CD1c-positive myeloid dendritic cell (primary cell): Measurements from ENCODE around the gene LRRC74A.
A peak's percentile ranks its signal among the peaks of the same experiment; 100 is the strongest.
"Not testable (repeated sequence)": the region's sequence is repeated elsewhere in the genome, so short reads cannot be mapped to it uniquely, and the experiment has no call there.

ENCODE experiments used
- DNase-seq: peaks from one replicate; pipeline ENCODE4 v3.0.0-alpha.2; 2016; ENCODE audit errors: extremely low spot score

The LRRC74A gene

DNA sequence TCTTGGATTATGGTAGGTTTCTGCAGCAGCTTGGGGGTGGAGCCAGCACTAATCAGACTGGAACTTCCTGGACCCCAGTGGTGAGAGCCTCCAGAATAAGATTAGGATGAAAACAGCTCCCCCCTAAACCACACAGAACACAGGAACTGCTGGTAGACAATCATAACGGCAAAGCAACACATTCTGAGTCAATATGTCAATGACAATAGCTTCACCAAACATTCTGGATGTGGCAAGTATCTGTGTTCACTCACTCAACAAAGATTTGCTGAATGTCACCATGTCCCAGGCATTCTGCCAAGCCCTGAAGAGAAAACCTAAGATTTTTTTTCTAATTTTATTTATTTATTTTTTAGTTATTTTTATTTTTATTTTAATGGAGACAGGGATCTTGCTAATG lies 65.2 kb downstream of the LRRC74A start:
- DNase-seq = no peak

DNA sequence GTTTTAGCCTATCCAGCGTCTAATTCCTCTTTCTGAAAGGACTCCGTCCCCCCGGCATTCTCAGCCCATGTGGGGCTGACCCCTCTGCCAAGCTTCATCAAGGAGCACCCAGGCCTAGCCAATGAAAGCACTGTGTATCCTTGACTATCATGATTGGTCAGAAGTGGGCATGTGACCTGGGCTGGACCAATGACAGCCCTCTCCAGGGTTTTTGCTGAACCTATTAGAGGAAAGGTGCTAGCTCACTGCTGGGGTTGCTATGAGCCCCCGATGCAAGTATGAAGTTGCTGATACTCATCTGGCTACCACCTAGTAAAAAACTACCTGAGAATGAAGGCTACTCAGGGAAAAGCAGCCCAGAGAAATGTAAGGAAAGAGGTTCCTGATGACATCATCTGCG lies 68.1 kb downstream of the LRRC74A start:
- DNase-seq = no peak

DNA sequence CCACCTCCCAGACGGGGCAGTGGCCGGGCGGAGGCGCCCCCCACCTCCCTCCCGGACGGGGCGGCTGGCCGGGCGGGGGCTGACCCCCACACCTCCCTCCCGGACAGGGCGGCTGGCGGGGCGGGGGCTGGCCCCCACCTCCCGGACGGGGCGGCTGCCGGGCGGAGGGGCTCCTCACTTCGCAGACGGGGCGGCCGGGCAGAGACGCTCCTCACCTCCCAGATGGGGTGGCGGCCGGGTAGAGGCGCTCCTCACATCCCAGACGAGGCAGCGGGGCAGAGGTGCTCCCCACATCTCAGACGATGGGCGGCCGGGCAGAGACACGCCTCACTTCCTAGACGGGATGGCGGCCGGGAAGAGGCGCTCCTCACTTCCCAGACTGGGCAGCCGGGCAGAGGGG lies 71.8 kb downstream of the LRRC74A start:
- not testable (repeated sequence) for DNase-seq

DNA sequence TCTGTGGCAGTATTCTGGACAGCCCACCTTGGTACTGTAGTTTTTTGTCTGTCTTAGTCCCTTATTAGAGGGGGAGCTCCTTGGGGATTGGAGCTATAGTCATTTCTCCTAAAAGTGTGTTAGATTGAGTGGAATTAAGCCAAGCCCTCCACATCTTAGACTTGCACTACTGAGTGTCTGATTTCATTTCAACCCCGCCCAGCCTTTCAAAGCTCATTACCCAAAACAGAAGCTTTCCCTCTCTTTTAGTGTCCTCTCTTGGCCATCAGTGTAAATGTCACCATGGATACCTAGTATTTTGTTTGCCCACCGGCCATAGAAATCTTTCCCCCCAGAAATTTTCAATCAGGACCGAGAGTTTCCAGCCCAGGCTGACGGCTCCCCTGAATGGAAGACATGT lies 74.5 kb downstream of the LRRC74A start:
- DNase-seq = no peak

DNA sequence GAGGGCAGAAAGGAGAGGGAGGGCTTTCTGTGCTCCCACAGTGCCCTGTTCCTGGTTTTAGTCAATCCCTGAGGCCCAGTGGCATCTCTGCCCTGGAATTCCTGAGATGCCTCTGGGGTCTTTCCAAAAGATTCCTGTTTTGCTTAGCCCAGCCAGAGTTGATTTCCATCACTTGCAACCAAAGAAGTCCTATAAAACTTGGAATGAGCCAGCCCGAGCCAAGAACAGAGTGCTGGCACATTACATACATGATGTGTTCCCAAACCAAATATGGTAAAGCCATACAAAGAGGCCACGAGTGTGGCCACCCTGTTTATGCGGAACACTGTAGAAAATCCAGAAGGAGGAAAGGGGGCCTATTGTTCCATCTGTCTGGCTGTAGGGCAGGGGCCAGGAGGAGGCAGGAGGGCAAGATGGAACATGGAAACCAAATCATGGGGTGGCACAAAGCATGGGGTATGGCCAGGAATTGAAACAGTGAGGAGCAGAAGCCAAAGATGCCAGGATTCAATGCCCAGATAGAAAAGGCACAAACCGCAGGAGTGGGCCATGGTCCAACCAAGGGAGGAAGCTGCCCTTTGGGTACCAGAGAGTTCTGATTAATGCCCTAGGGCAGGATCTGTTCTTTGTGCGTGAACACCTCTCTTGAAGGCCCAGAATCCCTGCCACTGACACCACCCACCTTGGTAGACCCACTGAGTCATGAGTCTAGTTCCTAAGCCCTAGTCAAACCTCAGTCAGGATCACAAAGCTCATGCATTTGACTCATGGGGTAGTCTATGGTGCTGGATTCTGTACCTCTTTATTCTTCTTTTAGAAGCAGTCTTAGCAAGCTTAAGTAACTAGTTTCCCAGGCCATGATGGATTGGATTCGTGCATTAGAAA lies 75.2 kb downstream of the LRRC74A start:
- no peak for DNase-seq

DNA sequence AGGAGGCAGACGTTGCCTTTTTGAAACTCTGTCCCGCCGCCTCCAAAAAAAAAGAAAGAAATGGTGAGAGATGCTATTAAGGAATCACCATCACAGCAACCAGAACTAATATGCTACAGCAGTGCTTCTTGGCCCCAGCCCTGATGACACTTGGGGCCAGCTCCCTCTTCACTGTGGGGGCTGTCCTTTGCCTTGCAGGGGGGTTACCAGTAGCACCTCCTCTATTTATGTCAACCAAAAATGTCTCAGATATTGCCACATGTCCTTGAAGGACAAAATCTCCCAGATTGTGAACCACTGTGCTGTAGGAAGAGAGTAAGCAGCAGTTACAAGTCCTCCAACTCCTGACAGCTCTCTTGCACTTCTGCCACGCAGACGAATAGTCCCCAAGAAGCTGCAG lies 76.4 kb downstream of the LRRC74A start:
- DNase-seq = no peak

DNA sequence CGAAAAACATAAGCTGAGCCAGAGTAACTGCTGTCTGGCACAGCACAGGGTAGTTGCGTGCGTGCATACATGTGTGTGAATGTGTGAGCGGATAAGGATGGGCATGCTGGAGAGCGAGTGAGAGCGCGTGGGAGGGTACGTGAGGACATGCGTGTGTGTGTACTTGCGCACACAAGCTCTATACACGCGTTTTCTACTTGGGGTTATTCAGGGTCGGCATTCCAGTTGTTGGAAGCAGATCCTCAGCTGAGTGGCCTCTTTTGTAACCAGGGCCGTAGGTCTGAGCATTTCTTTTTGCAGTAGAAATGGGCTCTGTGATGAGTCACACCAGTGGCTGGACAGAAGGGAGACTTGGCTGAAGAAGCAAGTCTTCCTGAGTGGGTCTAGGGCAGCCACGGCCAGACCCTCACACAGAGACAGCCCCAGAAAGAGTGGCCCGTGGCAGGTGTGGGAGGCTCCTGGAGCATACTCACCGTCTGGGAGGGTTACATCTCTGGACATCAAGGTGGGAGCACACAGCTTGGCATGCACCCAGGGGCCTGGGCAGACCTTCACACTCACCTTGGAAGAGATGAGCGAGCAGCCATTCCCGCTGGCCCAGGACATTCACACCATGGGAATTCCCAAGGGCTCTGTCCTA lies 78.0 kb downstream of the LRRC74A start:
- DNase-seq = peak; percentile 51

DNA sequence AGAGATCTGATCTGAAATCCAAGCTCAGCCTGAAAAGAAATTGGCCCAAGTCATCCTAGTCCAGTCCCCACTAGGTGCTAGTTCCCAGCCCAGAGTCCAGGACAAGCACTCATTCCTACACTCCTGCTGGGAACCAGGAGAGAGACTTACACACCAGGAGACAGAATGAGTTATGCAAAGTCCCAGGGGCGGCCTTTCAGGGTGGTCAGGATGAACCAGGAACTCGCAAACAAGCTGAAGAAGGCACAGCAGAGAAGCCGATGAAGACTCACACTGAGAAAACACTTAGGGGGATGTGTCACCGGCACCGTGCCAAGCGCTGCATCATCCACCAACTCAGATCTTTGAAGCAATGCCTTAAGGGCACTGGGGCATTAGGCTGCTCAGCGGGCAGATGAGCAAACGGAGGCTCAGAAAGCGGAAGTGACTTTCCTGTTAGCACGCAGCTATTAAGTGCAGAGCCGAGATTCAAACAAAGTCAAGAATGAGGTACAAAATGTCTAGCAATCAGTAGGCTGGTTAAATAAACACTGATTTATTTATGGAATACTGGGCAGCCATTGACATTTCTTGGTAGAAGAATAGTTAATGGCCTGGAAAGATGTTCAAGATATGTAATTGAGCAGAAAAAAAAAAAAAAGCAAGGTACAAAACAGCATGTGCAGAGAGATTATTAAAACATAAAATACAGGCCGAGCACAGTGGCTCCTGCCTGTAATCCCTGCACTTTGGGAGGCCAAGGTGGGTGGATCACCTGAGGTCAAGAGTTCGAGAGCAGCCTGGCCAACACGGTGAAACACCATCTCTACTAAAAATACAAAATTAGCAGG lies 78.7 kb downstream of the LRRC74A start:
- DNase-seq = peak; percentile 97

DNA sequence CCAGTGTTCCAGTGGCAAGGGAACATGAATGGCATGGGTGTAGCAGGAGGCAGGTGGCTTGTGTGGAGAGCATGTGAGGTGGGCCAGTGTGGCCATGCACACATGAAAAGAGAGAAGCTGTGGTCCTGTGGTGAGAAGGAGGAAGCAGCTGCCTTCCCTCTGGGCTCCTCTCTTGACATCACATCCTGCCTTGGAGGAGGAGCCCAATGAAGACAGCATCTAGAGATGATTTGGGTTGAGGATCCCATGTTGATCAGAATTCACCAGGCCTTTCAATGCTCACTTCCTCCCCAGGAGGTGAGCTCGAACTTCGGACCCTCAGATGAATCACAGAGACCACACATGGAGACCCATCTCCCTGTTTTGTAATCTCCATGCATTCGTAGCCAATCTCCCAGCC lies 82.6 kb downstream of the LRRC74A start:
- peak; percentile 83 for DNase-seq

DNA sequence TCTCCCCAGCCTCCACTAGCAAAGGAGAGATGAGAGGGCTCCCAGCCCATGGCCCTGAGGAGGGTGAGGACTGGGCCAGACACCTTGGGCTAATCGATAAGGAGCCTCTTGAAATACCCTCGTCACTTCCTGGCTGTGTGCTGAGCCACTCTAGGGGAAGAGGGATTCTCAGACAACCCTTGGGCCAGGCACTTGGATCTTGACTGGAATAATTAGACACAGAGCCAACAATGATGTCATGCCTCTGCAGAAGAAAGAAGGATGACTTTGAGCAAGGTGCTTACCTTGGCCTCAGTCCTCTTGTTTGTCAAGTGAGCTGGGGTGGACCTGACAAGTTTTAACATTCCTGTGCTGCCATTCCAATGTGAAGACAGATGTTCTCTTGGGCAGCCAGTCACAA lies 83.1 kb downstream of the LRRC74A start:
- no peak for DNase-seq

DNA sequence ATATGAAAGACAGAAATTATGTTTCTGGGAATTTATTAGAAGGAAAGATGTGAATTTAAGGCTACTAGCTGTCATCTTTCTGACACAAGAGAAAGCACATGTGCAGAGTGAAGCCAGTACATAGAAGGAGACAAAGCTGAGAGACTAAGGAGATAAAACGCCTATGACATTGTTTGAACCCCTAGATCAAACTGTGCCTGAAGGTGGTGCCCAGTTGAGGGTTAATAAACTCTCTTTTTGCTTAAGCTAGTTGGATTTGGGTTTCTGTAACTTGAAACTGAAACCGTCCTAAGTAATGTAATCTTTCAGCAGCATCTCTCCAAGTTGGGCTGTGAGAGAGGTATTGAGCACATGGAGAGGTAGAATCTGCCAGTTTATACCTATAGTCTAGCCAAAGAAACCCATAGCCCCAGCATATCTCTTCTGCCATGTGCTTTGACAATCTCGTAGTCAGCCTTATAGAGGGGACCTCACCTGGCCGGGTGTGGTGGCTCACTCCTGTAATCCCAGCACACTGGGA lies 84.2 kb downstream of the LRRC74A start:
- DNase-seq = no peak

DNA sequence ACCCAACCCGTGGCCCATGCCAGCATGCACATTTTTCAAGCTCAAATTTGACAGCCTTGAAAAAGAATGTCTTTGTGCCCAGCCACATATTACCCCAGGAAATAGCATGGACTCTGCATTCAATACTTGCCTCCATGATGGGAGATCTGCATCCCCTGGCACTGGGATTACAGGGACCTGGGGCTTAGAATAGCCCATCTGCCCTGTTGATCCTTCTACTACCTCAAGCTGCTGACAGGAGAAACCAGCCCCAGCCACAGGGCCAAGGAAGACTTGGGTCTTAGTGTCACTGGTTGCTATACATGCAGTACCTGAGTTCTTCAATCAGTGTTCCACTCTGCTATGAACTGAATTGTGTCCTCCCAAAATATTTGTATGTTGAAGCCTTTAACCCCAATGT lies 85.3 kb downstream of the LRRC74A start:
- no peak for DNase-seq

DNA sequence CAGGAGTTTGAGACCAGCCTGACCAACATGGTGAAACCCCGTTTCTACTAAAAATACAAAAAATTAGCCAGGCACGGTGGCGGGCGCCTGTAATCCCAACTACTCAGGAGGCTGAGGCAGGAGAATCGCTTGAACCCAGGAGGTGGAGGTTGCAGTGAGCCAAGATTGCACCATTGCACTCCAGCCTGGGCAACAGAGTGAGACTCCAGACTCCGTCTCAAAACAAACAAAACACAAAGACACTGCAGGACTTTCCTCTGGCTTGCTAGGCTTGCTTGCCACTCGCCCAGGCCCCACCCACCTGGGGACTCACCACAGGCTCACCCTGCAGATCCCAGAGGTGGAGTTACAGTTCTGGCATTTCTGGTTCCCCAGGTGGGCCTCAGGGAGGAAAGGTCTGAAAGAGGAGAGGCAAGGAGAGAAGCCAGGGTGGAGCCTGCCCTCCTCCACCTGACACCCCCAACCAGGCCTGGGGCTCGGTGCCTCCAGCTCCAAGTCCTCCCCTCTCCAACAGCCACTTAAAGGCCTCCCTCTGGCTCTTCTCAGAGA lies 88.4 kb downstream of the LRRC74A start:
- DNase-seq = not testable (repeated sequence)

DNA sequence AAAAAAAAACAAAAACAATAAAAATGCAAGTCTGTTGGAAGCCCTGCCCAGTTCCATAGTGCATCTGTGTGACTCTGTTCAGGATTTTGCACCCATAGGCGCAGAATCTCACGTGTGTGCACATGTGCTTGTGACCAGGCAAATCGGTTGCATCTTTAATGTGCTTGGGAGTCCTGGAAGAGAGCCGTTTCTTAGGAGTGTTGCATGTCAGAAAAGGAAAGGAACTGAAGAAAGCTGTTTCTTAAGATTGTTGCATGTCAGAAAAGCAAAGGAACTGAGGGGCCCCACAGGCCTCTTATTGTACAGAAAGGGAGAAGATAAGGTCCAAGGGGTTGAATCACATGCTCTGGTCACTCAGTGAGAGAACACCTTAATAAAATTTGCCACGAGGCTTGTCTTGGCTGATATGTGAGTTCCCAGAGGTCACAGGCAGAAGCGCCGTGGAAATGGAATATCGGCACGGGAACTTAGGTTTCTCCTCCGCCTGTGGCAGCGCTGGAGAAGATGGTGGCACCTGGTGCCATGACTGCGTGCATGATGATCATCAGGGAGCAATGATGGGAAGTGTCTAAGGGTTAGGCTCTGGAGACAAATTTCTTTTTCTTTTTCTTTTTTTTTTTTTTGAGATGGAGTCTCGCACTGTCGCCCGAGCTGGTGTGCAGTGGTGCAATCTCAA lies 90.0 kb downstream of the LRRC74A start:
- DNase-seq = peak; percentile 38

DNA sequence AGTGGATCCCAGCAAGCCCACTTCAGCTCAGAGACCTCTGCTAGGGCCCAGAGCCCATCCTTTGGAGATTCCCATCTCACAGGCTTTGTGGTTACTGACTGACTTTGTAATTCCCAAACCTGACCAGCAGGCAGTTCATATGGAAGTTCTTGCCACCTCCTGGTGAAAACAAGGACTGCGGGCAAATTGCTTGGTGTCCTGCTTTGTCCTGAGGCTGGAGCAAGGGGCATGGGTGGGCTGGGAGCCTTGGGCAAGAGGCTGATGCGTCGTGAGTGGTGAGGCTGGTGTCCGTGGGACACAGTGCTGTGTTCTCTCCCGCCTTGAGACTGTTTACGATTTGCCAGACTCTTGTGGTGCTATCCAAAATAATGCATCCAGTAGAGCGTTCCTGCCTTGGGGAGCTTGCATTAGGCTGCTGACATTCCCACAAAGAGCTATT lies 91.0 kb downstream of the LRRC74A start:
- peak; percentile 65 for DNase-seq

DNA sequence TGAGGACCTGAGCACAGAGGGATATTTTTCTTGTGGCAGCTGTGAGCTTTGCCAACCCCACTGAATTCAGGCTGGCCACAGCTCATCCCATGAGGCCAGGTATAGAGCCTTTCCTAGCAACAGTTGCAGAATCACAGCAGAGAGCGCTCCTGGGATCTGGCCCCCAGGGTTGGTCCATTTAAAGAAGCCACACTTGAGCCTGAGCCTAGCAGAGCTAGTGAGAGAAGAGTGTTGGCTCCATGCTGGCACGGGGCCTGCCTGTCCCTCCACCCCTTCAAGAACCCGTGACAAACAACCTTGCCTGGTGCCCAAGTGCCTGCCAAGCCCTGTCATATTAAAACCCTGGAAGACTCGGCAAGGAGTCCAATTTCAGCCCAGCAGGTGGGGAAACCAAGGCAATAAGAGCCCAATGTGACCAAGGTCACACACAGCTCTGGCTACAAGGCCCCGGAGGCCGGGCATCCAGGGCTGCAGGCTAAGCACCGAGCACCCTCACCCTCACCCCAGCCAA lies 91.6 kb downstream of the LRRC74A start:
- no peak for DNase-seq

DNA sequence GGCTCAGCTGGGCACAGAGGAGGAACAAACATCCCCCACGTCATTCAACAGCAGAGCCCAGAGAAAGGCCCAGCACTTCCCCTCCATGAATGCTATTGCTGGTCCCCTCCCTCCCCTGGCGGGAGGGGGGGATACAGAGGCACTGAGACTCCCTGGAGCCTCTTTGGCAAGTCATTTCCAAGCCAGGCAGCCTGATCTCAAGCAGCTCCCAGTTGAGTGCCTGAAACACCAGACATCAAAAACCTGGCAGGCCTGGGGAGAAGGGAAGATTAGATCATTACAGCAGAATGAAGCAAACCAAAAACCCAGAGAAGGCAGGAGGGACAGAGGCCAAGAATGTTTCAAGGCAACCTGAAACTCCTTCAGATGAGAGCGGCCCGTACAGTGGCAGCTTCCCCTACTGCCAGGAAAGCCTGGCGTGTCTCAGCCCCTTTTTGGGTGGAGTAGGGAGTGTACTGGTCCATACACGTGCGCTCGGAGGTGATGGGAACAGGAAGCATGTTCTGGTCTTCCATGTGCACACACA lies 92.1 kb downstream of the LRRC74A start:
- peak; percentile 83 for DNase-seq

DNA sequence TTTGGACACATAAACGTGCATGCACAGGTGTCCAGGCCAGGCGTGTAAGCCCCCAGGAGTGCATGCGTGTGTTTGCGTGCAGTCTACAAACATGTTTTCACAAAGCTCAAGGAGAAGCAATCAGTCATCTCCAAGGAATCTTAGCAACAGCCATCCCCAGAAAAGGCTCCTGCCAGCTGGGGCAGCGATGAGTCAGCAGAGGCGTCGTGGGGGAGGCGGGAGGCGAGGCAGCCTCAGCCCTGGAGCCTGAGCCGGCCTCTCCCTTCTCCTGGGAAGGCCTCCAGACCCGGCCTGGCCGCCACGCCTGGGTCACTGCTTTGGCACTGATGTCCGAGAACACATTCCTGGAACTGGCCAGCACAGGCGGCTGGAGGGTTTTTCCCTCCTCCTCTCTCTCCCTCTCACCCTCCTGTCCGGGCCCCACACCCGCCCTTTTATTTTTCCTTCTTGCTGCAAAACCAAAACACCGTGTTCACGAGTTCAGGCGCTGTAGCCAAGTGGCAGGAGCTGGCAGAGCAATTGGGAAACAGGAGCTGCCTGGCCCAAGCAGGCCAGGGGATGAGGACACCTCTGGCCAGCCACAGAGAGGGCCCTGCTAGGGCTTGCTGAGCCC lies 92.7 kb downstream of the LRRC74A start:
- peak; percentile 75 for DNase-seq
